Mesothelial cell of epicardium (in vitro differentiated cells): ENCODE data around the gene ARL6IP1. TPM values are rescaled to one million over a fixed set of nuclear protein-coding genes. Genes with fewer than 3 reads are reported as not detected.

Experiments
- DNase-seq, 2 experiments: peaks; one replicate each; pipeline ENCODE4 v3.0.0; 2021; ENCODE audit warnings: low spot score in 2 of 2; ENCODE audit not compliant: unreplicated experiment in 2 of 2
- H3K27ac Mint-ChIP-seq: 2 replicates; pipeline ENCODE4 v1.8.0; 2021; ENCODE audit warnings: mixed read lengths
- H3K27me3 Mint-ChIP-seq: 2 replicates; pipeline ENCODE4 v1.8.0; 2021; ENCODE audit warnings: low read depth, mixed read lengths
- H3K36me3 Mint-ChIP-seq: 2 replicates; pipeline ENCODE4 v1.8.0; 2021; ENCODE audit warnings: mixed read lengths
- H3K4me1 Mint-ChIP-seq: 2 replicates; pipeline ENCODE4 v1.8.0; 2021; ENCODE audit warnings: mixed read lengths
- H3K4me3 Mint-ChIP-seq: 2 replicates; pipeline ENCODE4 v1.8.0; 2021; ENCODE audit warnings: mild to moderate bottlenecking, moderate library complexity, mixed read lengths
- H3K9me3 Mint-ChIP-seq: 2 replicates; pipeline ENCODE4 v1.8.0; 2021; ENCODE audit warnings: mixed read lengths
- CTCF ChIP-seq: fragments of 200-600 bp; sonication (generic); IDR thresholded peaks from one replicate; pipeline ENCODE4 v1.5.0; 2021; ENCODE audit warnings: antibody characterized with exemption; ENCODE audit not compliant: unreplicated experiment
- total RNA-seq: library from RNA; stranded (reverse); gene quantifications from 3 replicates; pipeline ENCODE4 v1.2.1, GENCODE V29; 2021

Gene ARL6IP1
- 124 to 130 TPM (median 124 TPM) in 3 replicates for total RNA-seq

GRCh38 chr16:18801145-18801972 lies at the start of gene ARL6IP1:
TSS of gene ARL6IP1 (minus strand) at chr16:18801549. CDS start at chr16:18801466, 83 bp downstream.
- peak within 1 kb of the TSS; percentile 97 for H3K4me3 Mint-ChIP-seq
- peak within 1 kb of the TSS; percentile 99 for H3K27ac Mint-ChIP-seq
- H3K9me3 Mint-ChIP-seq: no peaks in the 10 kb centered on the region
- H3K36me3 Mint-ChIP-seq: peaks cover 7% of the 10 kb centered on the region
- TF ChIP-seq CTCF: peak; percentile 72
- no peaks in the 10 kb centered on the region for H3K27me3 Mint-ChIP-seq
- DNase-seq: peak; percentile 95 to 98
- H3K4me1 Mint-ChIP-seq: peaks cover 29% of the 10 kb centered on the region

- H3K27ac Mint-ChIP-seq: no peak overlapping the region
- H3K9me3 Mint-ChIP-seq: no peaks in the 10 kb centered on the region
- H3K27me3 Mint-ChIP-seq: no peaks in the 10 kb centered on the region
- DNase-seq: no peak
- TF ChIP-seq CTCF: no peak
- H3K36me3 Mint-ChIP-seq: peaks cover 48% of the 10 kb centered on the region
- H3K4me1 Mint-ChIP-seq: no peaks in the 10 kb centered on the region
- no peak overlapping the region for H3K4me3 Mint-ChIP-seq
These were observed 45.1 kb upstream of the ARL6IP1 start for GRCh38 chr16:18846416-18846815.

- H3K27ac Mint-ChIP-seq: no peak overlapping the region
- no peak overlapping the region for H3K4me3 Mint-ChIP-seq
- TF ChIP-seq CTCF: no peak
- no peaks in the 10 kb centered on the region for H3K9me3 Mint-ChIP-seq
- H3K27me3 Mint-ChIP-seq: no peaks in the 10 kb centered on the region
- H3K4me1 Mint-ChIP-seq: peaks cover 5% of the 10 kb centered on the region
- peaks cover 53% of the 10 kb centered on the region for H3K36me3 Mint-ChIP-seq
- DNase-seq: no peak
These were observed 41.2 kb upstream of the ARL6IP1 start for GRCh38 chr16:18842565-18842964.

DNA sequence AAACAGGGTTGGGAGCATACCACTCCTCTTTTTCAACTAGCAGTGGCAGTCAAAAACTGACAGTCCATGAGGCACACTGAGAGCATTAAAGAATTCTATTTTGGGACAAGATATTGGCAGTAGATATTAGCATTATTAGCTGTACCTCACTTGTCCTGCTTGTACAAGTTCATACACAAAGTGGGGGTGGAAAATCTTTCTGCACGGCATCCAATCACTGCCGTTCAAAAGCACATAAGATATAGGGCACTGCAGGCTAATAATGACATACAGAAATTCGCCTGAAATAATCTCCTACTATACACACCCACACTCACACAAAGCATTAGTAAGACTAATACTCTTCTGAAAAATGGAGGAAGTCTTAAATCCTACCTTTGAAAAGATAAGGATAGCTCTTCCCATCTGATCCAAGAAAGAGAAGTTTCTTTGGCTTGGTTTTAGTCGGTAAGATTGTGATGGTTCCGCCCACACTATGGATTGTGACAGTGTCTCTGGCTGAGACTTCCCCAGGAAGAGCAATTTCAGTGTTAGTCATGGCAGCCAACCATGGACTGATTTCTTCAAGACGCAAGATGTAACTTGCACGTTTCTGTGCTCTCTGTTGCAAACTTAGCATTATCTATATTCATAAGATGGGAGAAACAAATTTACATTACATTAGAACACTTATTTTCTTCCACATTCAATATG lies 40.6 kb upstream of the ARL6IP1 start:
- no peak overlapping the region for H3K4me3 Mint-ChIP-seq
- H3K27ac Mint-ChIP-seq: no peak overlapping the region
- H3K27me3 Mint-ChIP-seq: no peaks in the 10 kb centered on the region
- H3K36me3 Mint-ChIP-seq: peaks cover 53% of the 10 kb centered on the region
- TF ChIP-seq CTCF: no peak
- no peak for DNase-seq
- H3K9me3 Mint-ChIP-seq: no peaks in the 10 kb centered on the region
- peaks cover 5% of the 10 kb centered on the region for H3K4me1 Mint-ChIP-seq

DNA sequence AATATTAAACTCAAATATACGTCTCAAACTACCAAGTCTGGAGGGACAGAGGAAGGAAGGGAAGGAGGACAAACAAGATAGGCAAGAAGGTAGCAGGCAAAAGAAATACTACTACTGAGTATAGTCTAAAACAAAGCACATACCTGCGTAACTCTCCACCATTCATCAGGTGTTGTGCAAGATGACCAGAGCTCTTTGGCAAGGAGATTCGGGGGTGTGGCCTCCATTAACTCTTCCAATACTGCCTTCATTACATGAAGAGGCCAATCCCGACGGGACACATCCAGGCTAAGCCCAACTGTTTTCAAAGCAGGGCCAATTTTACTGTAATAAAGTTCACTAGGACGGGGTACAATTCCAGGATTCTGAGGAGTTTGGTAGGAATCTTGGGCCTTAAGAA lies 38.2 kb upstream of the ARL6IP1 start:
- H3K9me3 Mint-ChIP-seq: no peaks in the 10 kb centered on the region
- peaks cover 58% of the 10 kb centered on the region for H3K36me3 Mint-ChIP-seq
- no peak overlapping the region for H3K4me3 Mint-ChIP-seq
- peak overlapping the region; percentile 91 for H3K27ac Mint-ChIP-seq
- DNase-seq: no peak
- H3K4me1 Mint-ChIP-seq: peaks cover 5% of the 10 kb centered on the region
- TF ChIP-seq CTCF: no peak
- no peaks in the 10 kb centered on the region for H3K27me3 Mint-ChIP-seq
